HepG2 (cell line): ENCODE measurements around the gene ONECUT1.

Experiments used
- CCDC6 ChIP-seq: sonication (generic); formaldehyde crosslinking; IDR thresholded peaks from 2 replicates; pipeline ENCODE4 v1.8.1; 2022; ENCODE audit warnings: mild to moderate bottlenecking, missing genetic modification reagents, moderate library complexity
- MAZ ChIP-seq, 2 experiments: sonication (generic) in 1 of 2; formaldehyde crosslinking in 1 of 2; IDR thresholded peaks; 2 replicates each; pipeline versions ENCODE4 v1.5.0 to v1.6.1; 2012 to 2020; ENCODE audit warnings: low read depth in 2 of 2, mild to moderate bottlenecking in 2 of 2, borderline replicate concordance in 1 of 2, improper control_type of control experiment in 1 of 2, low read length in 1 of 2, missing genetic modification reagents in 1 of 2, moderate library complexity in 1 of 2
- NCOR1 ChIP-seq: fragments of 200-600 bp; sonication (generic); IDR thresholded peaks from 2 replicates; pipeline ENCODE4 v1.7.0; 2017; ENCODE audit warnings: antibody characterized with exemption, low read length, borderline replicate concordance
- TP53 ChIP-seq: sonication (generic); formaldehyde crosslinking; conservative IDR thresholded peaks from 2 replicates; pipeline ENCODE4 v1.4.0; 2020; ENCODE audit warnings: missing genetic modification reagents
- ZFP36 ChIP-seq: fragments of 150-350 bp; IDR thresholded peaks from 2 replicates; pipeline ENCODE4 v1.6.1; 2018; ENCODE audit warnings: borderline replicate concordance, low read length, low read depth; ENCODE audit not compliant: partially characterized antibody
- ZNF124 ChIP-seq: sonication (generic); formaldehyde crosslinking; IDR thresholded peaks from 2 replicates; pipeline ENCODE4 v1.4.0; 2020; ENCODE audit warnings: missing genetic modification reagents
- ZNF839 ChIP-seq: sonication (generic); formaldehyde crosslinking; IDR thresholded peaks from 2 replicates; pipeline ENCODE4 v1.4.0; 2020; ENCODE audit warnings: missing genetic modification reagents, mild to moderate bottlenecking, borderline replicate concordance
- TF ChIP-seq, protein P1 (sequence below): sonication (generic); formaldehyde crosslinking; IDR thresholded peaks from 2 replicates; pipeline ENCODE4 v1.4.0; 2020; ENCODE audit warnings: mild to moderate bottlenecking, missing genetic modification reagents
- TF ChIP-seq, protein P2 (sequence below), 2 experiments: sonication (generic) in 1 of 2; formaldehyde crosslinking in 1 of 2; IDR thresholded peaks; 2 replicates each; pipeline versions ENCODE4 v1.5.1 to v1.6.1; 2011 to 2020; ENCODE audit warnings: borderline replicate concordance in 1 of 2, low read depth in 1 of 2, low read length in 1 of 2, mild to moderate bottlenecking in 1 of 2, missing genetic modification reagents in 1 of 2, moderate library complexity in 1 of 2
- TF ChIP-seq, protein P3 (sequence below): IDR thresholded peaks from 2 replicates; pipeline ENCODE4 v1.6.1; 2016; ENCODE audit warnings: missing genetic modification reagents, missing compliant biosample characterization

DNA sequence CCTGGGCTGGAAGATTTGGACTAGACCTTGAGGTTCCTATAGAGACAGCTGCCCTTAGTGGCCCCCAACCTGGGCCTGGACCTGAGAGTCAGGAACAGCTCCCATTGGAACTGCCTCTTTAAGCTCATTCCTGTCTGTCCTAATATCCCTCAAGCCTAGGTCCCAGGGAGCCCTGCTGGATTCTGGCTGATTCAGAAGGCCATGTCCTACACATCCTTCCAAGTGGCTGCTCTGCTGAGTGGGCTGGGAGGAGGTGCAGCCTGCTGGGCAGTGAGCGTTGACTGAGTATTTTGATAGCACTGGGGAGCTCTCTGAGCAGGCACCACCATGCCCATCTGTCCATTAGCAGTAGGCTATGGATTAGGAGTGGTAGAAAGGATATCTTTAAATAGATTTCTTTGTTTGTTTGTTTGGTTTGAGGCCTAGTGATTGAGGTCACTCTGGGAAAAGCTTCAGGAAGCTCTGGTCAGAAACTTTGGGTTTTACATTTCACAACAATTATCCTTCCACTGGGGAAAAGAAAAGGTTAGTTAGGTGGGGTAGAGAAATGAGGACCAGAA lies 56.4 kb downstream of the ONECUT1 start:
- TF ChIP-seq ZNF124 (CRISPR knock-in tag) (no peak), ZFP36 (no peak), MAZ (IDR thresholded peaks at IDR 0.05; ENCODE audit: borderline replicate concordance, low read depth, low read length) (no peak), MAZ (CRISPR knock-in tag; IDR thresholded peaks at IDR 0.05; ENCODE audit: low read depth) (no peak), TP53 (CRISPR knock-in tag) (no peak), CCDC6 (CRISPR knock-in tag) (no peak), NCOR1 (no peak), ZNF839 (CRISPR knock-in tag) (no peak)
- TF ChIP-seq, protein P1, sequence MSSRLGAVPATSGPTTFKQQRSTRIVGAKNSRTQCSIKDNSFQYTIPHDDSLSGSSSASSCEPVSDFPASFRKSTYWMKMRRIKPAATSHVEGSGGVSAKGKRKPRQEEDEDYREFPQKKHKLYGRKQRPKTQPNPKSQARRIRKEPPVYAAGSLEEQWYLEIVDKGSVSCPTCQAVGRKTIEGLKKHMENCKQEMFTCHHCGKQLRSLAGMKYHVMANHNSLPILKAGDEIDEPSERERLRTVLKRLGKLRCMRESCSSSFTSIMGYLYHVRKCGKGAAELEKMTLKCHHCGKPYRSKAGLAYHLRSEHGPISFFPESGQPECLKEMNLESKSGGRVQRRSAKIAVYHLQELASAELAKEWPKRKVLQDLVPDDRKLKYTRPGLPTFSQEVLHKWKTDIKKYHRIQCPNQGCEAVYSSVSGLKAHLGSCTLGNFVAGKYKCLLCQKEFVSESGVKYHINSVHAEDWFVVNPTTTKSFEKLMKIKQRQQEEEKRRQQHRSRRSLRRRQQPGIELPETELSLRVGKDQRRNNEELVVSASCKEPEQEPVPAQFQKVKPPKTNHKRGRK: no peak
- TF ChIP-seq, protein P2, sequence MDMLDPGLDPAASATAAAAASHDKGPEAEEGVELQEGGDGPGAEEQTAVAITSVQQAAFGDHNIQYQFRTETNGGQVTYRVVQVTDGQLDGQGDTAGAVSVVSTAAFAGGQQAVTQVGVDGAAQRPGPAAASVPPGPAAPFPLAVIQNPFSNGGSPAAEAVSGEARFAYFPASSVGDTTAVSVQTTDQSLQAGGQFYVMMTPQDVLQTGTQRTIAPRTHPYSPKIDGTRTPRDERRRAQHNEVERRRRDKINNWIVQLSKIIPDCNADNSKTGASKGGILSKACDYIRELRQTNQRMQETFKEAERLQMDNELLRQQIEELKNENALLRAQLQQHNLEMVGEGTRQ (IDR thresholded peaks at IDR 0.05; ENCODE audit: low read depth, low read length): no peak
- TF ChIP-seq, protein P2 (CRISPR knock-in tag; IDR thresholded peaks at IDR 0.05; ENCODE audit: borderline replicate concordance): no peak
- TF ChIP-seq, protein P3, sequence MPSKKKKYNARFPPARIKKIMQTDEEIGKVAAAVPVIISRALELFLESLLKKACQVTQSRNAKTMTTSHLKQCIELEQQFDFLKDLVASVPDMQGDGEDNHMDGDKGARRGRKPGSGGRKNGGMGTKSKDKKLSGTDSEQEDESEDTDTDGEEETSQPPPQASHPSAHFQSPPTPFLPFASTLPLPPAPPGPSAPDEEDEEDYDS (CRISPR knock-in tag): no peak
